DMS153 treated with DMSO at 0.1 percent for 48 hours (cell line): ENCODE data around the gene PHRF1.
"Not testable (repeated sequence)": the region's sequence is repeated elsewhere in the genome, so short reads cannot be mapped to it uniquely, and the experiment has no call there.

Experiments
- DNase-seq: peaks from one replicate; lab custom pipeline; 2025; ENCODE audit not compliant: unreplicated experiment; lab: John Stamatoyannopoulos, UW

Gene PHRF1

DNA sequence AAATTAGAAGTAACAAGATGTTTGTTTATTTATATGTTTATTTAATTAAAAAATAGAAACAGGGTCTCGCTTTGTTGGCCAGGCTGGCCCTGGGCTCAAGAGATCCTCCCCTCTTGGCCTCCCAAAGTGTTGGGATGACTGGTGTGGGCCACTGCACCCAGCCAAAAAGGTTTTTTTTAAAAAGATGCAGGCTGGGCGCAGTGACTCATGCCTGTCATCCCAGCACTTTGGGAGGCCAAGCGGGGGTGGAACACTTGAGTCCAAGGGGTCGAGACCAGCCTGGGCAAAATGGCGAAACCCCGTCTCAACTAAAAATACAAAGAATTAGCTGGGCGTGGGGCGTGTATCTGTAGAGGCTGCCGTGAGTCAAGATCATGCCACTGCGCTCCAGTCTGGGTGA is 74.2 kb downstream of the PHRF1 start:
- no peak for DNase-seq

DNA sequence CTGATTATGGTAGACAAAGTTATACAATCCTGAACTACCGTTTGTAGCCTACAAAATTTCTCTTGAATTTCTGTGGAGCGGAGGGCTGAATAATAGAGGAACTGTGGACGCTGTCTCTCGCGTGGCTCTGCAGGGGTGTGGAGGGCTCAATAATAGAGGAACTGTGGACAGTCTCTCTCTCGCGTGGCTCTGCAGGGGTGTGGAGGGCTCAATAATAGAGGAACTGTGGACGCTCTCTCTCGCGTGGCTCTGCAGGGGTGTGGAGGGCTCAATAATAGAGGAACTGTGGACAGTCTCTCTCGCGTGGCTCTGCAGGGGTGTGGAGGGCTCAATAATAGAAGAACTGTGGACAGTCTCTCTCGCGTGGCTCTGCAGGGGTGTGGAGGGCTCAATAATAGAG is 76.9 kb downstream of the PHRF1 start:
- DNase-seq: not testable (repeated sequence)

DNA sequence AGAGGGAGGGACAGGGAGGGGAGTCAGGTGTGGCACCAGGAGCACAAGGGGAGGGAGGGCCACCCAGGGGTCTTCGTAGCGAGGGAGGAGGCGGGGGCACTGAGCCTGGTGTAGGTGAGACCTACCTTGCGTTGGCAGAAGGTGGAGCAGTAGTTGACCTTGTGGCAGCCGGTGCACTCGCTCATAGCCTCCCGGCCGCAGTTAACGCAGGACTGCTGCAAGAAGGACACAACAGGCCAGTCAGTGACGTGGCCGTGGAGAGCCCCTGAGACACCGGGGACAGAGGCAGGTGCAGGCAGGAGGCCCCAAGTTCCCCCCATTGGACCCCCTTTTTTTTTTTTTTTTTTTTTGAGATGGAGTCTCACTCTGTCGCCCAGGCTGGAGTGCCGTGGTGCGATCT is 77.6 kb downstream of the PHRF1 start:
- DNase-seq: no peak

DNA sequence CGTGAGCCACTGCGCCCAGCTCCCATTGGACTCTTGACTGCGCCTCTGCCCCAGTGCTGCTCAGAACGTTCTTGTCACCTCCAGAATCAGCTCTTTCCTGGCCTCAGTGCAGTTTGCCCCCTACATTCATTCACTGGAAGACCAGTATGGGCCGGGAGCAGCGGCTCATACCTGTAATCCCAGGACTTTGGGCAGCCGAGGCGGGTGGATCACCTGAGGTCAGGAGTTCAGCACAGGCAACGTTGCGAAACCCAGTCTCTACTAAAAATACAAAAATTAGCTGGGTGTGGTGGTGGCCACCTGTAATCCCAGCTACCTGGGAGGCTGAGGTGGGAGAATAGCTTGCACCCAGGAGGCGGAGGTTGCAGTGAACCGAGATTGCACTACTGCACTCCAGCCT is 78.2 kb downstream of the PHRF1 start:
- DNase-seq: not testable (repeated sequence)

DNA sequence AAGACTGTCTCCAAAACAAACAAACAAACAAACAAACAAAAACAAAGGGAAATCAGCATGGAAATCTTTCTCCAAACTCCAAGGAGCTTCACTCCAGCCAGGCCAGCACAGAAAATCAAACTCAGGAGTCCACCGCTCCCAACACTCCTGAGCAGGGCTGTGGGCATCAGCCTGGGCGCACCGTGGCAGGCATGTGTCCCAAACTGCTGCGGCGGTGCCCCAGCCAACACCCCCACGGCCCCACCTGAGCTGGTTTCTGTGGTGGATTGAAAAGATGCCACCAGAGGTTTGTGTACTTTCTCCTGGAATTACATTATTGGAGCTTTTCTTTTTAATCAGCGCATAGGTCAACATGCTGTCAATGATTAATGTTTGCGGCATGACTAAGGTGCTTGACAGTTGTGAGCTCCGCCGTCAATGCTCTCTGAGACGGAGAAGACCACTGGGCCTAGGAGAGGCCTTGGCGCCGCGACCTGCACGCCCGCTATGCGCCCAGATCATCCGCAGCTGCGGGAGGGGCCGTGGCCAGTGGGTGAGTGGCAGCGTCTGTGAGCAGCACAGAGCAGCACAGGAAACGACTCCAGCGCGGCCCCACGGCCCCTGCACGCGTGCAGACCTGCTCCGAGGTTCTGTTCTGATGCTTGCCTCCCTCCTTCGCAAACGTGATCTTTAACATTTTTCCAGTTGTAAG is 78.9 kb downstream of the PHRF1 start:
- no peak for DNase-seq

DNA sequence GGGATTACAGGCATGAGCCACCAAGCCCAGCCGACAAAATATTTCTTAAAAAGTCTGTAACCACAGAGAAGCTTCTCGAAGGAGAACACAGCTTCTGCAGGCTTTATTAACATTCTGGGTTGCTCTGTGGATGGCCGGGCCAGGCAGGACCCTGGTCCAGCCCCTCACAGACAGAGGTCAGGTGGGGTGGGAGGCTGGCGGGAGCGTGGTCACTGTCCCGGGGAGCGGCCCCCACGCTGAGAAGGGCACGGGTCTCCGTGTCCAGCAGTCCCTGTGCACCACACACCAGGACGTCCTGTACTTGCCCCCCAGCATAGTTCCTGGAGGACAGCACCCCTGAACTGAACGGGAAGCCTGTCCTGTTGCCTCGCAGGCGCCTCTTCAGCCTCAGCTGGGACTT is 80.2 kb downstream of the PHRF1 start:
- DNase-seq: no peak

DNA sequence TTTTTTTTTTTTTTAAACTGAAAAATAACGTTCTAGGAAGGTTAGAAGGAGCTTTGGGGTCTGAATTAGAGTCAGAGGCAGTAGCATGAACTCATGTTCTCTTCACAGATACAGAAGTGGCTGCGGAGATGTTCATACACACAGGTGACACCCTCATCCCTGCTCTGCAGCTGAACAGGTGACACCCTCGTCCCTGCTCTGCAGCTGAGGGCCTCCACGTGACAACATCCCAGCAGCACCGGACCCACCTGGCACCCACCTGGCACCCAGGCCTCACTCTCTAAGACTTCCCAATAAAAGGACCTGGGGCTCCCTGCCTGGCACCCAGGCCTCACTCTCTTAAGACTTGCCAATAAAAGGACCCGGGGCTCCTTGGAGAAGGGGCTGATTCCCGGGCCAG is 80.6 kb downstream of the PHRF1 start:
- DNase-seq: no peak

DNA sequence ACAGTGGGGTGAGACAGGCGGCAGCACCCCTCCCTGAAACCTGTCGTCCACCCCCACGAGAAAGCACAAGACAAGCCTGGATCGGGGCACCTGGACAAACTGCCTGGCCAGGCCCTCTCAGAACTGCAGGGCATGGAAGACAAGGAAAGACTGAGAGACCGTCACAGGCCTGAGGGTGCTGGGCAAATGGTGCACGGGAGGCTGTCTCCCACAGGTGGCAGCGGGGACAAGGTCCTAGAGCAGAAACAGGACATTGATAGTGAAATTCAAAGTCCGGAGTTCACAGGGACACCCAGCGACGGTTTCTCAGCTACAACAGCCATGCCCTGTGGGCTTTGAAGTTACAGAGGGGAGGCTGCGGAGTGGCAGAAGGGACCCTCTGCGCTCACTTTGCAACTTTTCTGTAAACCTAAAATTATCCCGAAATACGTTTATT is 81.4 kb downstream of the PHRF1 start:
- DNase-seq: no peak

DNA sequence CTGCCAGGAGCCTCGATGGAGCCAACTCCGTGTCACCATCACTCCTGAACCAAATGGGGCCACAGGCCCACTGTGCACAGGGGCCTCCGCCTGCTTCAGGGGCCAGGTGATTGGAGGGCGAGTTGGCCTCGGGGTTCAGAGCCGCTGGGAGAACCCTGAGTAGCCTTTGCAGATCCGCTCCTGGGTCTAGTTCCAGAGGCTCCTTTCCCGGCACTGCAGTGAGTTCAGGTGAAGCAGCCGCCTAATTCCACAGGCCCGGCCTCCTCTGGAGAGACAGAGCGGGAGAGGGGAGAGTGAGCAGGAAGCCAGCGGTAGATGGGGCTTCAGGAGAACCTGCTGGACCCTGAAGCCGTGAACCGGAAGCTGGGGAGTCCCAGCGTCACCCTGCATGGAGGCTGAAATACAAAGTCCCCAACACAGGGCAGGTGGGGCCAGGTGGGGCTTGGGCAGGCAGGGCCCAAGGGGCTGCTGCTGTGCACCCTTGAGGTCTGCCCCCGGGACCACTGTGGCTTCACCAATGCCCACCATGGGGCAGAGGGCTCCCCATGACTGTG is 83.3 kb downstream of the PHRF1 start:
- DNase-seq: no peak

DNA sequence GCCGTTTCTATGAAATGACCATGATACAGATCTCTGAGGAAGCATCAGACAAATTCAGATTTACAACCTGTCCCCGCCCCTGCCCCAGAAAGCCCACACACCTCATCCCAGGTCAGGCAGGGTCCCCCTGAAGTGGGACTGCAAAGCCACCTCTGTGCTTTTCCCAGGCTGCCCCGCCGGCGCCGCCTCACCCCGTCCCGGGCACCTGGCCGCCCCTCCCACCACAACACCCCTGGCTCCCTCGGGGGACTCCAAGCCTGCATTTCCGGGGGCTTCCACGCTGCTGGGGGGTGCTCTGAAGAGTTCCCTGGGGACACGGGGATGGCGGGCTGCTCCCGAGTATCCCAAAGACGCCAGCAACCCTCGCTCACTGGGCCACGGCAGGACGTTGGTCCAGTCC is 84.0 kb downstream of the PHRF1 start:
- no peak for DNase-seq

DNA sequence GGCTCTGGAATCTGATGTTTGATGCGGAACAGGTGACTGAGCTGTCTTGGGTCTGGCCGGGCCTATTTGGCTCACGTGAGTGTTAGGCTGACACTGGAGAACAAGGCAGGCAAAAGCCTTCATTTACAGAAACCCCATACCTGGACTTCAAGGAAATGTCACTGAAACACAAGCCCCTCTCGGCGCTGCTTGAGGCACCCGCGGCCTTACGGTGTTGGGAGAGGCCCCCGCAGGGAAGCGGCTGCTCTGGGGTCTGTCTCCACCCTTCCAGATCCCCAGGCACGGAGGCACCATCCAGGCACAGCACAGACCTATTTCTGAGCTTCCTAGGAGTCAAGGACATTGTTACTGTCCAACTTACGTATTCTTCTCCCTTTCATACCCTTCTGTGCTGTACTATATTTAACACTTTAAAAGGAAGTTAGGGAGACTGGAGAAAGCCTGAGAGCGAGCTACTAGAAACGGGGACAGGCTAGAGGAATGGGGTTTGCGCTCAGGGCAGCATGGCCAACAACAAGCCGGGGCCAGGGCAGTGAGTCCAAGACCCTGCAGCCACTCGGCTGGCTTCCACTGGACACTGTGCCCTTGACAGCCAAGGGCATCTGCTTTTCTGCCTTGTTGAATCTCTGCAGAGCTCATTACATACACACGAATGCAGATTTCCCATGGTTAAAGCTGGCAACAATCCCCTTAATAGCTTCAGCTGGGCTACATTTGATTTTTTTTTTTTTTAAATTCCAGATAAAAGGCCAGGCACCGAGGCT is 84.6 kb downstream of the PHRF1 start:
- no peak for DNase-seq
